Stimulated activated CD8-positive, alpha-beta memory T cell treated with anti-CD3 and anti-CD28 coated beads, Interleukin-15, amount 100 ng/mL, for 1 hour (primary cell): ENCODE results near the gene ERICH6B.

Source experiments
- DNase-seq: peaks from one replicate; pipeline ENCODE4 v3.0.0-alpha.2; 2020; ENCODE audit warnings: low read depth

ERICH6B gene

DNA sequence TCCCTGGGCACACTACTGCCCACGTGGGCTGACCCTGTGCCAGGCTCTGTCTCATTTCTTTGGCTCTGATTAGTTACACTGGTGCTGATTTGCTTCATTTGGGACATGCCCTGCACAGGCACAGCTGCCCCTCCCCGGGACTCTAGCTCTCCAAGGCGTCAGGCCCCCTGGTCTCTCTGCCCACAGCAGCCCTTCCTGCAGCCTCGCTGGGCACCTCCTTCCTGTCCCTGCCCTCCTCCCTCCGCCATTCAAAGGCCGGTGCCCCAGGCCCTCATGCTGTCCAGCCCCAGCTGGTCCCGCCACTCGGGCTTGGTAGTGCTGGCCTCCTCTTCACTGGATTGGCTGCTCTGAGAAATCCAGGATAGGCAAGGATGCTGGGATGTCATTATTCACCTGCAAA, 73.1 kb downstream of the ERICH6B start:
- no peak for DNase-seq

DNA sequence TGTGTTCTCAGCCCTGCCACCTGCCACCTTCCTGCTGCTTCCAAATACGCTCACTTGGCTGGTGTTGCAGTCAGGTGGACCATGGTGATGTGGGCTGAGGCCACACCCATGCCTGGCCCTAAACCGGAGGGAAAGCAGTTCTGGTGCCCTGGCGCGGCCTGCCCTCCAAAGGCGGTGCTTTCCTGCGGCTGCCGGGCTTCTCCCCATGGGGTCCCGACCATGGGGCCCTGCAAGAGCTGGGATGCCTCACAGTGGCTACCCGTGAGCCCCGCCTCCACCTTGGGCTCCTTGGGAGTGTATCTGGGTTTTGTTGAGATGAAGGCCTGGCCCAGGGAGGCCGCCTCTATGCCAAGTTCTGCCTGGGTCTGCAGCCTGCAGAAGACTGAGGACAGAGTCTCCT, 73.7 kb downstream of the ERICH6B start:
- DNase-seq = no peak

DNA sequence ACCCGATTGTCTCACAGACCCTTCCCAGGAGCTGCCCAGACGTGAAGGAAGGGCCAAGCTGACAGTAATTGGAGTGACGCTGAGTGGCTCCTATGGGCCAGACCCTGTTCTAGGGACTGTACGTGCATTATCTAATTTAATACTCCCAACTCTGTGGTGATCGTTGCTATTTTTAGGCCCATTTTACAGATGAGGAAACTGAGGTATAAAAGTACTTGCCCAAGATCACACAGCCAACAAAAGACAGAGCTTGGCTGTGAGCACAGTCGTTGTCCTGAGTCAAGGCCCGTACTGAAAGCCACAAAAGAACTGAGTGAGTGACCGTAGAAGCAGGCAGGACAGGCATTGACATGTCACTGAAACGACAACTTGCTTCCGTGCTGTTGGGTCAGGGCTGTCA, 74.7 kb downstream of the ERICH6B start:
- DNase-seq = no peak

DNA sequence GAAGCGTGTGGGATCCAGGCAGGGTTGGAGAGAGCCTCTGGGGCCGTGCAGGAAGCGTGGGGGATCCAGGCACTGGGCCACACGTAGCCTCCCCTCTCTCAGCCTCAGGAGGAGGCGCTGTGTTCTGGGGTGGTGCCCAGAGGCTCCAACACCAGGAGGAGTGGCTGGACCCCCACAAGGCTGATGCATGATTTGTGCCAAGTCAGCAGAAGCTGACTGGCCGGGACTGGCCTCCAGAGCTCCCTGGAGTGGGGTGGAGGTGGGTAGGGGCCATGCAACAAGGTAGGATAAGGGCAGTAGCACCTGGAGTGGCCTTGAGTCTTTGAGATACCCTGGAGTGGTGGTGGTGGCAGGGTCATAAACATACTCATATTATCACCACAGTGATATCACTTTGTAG, 75.3 kb downstream of the ERICH6B start:
- no peak for DNase-seq

DNA sequence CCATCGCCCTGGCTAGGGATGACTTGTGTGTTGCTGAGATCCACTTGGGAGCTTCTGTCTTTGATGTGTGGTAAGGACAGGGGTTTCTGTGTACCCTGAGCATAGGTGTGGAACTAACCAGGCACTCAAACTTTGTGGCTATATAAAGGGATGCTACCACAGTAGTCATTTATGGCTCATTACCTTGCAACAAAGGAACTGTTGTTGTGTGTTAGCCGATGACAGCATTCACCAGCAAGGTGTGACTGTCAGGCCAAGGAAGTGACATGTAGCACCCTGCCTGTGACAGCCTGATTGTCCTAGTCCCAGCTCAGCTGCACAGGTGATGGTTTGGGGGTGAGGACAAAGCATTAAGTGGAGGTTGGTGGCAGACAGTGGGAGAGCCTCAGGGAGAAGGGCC, 77.2 kb downstream of the ERICH6B start:
- no peak for DNase-seq

DNA sequence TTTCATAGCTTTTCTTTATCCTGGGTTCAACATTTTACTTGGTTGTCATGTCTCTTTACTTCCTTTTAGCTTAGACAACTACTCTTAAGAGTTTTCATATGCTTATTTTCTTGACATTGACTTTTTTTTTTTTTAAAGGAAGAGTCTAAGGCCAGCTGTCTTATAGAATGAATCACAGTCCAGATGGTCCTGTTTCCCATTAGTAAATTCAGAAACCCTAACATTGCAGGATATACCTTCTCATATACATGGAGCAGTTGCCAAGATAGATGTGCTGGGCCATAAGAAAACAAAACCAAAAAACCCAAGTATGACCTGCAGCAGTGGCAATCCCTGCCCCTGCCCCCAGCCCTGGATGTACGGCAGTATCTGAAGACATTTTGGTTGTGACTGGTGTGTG, 78.0 kb downstream of the ERICH6B start:
- no peak for DNase-seq

DNA sequence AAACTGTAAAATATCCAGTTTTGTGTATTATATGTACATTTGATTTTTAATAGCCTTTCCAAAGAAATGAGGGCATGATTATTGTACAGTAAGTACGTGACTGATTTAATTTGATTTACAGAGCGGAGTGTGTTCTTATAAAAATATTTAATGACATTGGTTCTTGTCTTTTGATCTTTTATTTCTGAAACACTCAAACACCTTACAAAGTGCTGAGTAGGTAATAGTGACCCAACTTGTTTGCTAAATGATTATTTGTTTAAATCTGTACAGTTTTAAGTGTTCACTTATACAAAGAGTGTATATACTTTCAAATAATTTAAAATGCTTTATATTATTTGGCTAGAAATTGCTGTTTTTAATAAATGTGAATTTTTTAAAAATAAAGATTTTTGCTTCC, 79.3 kb downstream of the ERICH6B start:
- DNase-seq = no peak

DNA sequence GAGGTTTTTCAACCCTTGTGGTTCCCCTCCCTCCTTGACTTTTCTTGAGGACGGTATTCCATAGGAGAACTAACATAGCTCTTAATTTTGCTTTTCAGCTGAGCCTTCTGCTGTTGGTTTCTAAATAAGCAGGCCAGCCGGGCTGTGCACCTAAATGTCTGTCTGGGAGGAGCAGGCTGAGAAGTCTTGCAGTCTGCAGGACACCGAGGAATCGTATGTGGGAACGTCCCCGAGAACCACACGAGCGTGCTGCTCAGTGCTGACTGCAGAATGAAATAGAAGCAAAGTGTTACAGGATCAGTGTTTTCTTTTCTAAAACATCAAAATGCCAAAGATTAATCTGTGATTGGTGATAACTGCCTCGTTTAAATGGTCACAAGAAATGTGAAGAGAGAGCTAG, 80.9 kb downstream of the ERICH6B start:
- no peak for DNase-seq

DNA sequence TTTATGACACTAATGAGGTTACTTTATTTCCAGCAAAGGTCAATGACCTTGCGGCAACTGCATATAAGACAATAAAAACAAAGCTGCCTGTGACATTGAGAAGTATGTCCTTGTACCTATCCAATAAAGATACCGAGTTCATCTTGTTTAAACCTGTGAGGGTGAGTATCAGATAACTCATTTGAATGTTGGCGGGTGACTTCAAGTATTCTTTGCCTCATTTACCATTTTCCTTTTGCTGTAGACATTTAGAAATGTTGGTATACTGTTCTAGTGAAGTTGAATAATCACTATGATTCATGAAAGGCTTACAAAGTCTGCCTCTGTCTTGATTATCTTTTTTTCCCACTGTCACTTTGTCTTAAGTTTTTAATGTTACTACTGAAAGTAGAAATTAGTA, 85.8 kb downstream of the ERICH6B start:
- DNase-seq = no peak

DNA sequence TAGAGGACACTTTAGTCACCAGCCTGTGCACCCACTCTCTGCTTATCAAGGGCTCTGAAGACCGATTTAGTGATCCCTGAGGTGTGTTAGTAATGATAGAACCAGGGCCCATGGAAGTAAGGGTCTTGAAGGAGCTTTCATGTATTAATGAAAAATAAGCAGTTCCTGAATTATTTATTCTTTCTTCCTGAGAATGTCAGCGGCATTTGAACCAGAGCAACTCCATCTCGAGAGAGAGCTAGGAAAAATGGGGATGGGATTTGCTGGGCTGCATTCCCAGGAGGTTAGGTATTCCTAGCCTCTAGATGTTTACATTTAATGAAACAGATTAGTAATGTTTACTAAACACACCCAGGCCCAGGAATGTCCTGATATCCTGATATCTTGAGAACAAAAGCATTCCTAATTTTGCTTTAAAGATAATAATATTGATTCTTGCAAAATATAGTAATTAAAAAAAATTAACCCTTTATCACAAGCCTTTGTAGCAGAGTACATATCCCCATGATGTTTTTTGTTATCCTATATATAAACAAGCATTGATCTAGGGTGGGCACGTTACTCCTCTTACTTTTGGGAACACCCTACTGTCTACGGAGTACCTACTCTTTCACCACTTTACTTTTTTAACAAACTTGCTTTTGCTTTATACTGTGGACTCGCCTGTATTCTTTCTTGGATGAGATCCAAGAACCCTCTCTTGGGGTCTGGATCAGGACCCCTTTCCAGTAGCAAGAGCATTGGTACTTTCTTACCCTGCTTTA, 87.7 kb downstream of the ERICH6B start:
- DNase-seq = no peak

DNA sequence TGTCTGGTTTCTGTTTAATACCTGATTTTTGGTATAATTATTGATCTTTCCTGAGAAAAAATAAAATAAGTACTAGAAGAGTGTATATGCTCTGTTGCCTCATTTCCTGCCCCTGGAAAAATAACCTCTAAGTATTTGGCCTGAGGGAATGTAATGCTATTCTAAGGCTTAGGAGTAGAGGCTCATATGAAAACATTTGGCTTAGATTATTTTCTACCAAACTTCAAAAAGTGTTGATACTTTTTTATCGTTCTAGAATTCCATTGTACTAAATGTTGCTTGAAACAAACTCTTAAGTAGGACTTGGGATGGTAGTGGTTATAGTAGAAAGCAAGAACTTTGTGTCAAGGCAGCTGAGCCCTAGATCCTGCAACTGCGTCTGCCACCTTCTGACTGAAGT, 93.0 kb downstream of the ERICH6B start:
- DNase-seq = no peak

DNA sequence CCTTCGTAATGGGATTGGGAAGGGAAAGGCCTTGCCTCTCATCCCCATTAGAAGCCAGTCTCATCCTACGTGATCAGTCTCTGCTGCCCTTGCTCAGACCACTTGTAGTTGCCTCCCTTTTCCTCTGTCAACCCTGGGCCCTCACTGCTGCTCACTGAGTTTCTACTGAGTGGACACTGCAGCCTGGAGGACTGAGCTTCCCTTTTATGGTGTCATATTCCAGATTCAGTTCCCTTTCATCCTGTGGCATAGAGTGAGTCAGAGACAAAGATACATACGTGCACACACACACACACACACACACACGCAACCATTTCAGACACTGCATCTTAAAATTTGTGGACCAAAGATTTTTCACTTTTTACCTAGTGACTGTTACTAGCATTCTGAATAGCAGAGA, 94.2 kb downstream of the ERICH6B start:
- no peak for DNase-seq

DNA sequence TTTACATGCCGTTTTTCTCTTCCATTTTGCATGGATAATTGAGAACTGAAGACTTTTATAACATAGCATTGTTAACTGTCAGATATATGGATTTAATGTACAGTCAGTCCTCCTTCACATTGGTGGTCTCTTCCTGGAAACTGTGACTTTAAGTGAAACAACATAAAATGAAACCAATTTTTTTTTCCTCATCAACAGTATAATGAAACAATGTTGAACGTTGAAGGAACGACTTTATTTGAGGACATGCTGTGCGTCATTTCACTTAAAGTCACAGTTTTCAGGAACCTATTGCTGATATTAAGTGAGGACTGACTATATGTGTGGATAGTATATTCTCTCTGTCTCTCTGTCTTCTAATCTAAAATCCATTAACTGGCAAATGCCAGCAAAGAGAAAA, 96.0 kb downstream of the ERICH6B start:
- no peak for DNase-seq

DNA sequence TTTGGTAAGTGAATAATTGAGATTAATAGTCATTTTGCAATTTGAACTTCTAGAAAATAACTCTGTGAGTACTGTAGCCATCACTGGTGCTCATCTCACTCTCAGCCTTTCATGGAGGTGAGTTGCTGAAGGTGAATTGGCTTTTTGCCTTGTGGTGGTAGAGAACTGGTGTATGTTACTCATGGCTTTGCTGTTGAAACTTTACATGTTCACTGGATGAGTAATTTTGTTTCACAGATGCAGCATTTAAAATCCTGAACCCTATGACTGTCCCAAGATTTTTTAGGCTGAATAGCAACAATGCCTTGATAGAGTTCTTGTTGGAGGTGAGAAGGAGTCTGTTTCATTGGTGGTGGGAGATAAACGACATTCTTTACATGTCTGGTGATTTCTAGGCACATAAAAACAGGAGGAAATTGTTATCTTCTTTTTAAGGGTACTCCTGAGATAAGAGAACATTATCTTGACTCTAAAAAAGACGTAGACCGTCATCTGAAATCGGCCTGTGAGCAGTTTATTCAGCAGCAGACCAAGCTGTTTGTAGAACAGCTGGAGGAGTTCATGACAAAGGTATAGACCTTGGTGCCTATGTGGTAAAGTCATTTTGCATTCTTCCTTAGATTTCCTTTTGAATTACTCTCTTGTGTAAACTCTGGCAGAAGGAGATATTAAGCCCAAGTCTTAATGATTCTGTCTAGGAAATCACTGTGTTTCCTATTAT, 96.9 kb downstream of the ERICH6B start:
- DNase-seq = no peak

DNA sequence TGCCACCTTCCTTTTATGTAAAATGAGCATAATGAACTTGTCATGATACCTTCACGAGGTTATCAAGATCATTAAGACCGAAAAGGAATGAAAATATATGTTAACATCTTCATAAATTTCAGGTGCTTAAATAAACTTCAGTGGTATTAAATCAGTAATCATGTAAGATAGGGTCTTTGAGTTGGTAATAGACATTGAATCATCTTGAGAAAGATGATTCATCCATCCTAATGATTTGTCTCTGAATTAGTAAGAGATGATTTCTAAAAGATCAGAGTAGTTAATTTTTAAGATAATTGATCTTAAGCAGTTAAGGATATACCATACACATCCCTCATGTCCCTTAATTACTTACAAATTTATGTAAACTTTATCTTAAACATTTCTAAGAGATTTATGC, 98.8 kb downstream of the ERICH6B start:
- DNase-seq = no peak

DNA sequence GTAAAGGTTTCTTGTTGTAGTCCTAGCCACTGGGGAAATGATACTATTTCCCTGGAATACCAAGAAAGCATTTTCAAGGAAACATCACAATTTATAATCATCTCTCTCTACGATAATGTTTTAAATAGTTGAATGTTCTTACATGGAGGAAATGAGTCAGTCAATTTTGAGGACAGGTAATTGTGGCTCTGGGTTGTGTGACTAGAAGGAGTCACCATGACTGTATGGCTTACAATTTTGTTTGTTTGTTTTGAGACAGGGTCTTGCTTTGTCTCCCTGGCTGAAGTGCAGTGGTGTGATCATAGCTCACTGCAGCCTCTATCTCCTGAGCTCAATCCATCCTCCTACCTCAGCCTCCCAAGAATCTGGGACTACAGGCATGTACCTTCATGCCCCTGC, 103.4 kb downstream of the ERICH6B start:
- DNase-seq = no peak

DNA sequence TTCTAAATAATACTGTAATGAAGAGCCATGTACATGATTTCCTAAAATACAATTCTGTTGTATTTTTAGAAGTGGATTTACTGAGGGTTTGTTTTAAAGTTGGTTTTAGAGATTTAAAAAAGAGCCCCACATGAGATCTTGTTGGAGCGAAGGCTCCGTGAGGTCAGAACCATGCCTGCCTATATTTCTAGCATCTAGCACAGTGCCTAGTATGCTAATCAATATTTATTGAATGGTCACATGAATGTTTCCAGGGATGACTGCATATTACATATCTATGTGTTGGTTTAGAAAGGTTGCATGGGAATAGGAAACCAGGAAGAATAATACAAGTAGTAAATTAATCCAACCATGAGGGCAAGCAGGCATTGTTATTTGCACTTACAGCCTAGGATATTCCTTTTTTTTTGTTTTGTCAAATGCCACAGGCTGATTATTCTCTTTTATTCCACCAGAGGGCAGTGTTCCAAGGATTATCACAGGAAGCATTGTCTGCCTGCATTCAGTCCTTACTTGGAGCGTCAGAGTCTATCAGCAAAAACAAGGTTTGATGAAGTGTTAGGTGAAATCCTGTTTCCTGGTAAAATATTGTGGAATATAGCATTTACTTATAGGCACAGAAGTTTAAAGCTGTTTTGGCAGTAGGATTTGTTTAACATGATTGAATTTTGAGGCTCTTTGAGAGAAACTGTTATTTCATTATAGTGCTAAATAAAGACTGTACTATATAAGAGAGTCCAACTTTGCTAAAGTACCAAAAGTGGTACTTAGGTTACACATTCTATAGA, 104.0 kb downstream of the ERICH6B start:
- DNase-seq = no peak

DNA sequence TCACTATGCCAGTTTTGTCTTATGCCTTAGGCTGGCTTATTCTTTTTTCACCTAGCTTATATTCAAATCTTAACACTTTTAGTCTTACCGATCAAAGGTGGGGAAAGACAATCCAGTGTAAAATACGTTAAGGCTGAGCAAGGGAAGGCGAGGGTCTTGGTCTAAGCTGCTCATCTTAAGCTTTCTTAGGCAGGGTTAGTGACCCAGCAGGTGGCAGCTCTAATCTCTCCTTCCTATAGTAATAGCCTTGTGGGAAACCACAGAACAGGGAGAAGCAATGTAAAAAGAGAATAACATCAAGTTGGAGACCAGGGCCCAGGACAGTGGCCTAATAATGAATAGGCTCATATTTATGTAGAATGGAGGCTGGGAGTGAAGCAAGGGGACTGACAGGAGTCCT, 104.9 kb downstream of the ERICH6B start:
- DNase-seq = no peak

DNA sequence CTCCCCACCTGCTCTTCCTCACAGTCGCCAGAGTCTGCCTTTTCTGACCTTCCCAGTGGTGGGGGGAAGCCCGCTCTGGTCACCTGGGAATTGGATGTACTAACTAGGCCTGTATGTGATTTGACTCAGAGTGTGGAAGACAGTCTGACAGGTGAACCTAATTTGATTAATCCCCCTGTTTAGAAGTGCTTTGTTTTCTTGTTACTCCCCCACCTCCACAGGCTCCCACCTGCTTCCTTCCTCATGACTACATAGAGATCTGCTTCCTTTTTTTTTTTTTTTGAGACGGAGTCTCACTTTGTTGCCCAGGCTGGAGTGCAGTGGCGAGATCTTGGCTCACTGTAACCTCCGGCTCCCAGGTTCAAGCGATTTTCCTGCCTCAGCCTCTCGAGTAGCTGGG, 106.8 kb downstream of the ERICH6B start:
- DNase-seq = no peak

DNA sequence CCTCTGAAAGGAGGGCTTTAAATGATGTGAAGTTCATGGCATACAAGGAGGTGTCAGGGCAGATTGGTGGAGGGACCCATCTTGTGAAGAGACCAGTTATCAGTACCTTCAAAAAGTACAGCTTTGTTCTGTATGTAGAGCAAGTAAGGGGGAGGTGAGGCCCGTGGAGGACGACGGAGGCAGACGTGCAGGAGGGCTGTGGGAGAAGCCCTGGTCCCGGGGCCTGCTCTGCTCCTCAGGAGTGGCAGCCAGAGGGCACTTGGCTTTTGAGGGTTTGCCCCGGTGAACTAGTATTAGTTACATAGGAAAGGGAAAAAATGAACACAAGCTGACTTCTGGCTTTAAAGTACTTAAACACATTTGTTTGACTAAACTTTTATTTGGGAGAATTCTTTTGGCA, 108.7 kb downstream of the ERICH6B start:
- DNase-seq = no peak

DNA sequence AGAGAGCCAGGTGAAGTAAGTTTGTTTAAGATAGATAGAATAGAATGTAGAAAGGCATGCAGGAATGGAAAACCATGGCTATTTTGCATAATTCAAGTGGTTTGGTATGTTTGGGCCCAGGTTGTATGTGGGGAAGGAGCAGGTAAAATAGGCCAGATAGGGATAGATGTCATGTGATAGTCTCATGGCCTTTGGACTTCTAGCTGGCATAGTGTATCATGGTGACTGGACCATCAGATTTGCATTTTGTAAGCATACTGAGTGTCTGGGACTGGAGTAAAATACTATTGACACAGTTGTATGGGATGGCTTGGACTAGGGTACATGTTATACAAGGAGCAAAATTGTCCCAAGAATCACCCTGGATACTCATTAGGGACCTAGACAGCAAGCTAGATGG, 111.9 kb downstream of the ERICH6B start:
- no peak for DNase-seq

DNA sequence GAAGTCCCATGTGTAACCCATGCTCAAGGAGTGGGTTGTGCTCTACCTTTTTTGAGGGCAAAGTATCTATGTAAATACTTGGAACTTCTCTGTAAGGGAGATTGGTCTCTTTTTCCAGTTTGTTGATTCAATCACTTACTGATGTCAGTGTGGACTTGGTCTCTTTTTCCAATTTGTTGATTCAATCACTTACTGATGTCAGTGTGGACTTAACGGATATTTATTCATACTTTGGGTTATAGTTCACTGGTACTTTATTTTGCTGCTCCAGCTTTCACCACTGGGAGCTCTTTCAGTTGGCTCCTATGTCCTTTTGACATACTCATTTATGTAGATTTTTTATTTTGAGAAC, 114.4 kb downstream of the ERICH6B start:
- DNase-seq = no peak

DNA sequence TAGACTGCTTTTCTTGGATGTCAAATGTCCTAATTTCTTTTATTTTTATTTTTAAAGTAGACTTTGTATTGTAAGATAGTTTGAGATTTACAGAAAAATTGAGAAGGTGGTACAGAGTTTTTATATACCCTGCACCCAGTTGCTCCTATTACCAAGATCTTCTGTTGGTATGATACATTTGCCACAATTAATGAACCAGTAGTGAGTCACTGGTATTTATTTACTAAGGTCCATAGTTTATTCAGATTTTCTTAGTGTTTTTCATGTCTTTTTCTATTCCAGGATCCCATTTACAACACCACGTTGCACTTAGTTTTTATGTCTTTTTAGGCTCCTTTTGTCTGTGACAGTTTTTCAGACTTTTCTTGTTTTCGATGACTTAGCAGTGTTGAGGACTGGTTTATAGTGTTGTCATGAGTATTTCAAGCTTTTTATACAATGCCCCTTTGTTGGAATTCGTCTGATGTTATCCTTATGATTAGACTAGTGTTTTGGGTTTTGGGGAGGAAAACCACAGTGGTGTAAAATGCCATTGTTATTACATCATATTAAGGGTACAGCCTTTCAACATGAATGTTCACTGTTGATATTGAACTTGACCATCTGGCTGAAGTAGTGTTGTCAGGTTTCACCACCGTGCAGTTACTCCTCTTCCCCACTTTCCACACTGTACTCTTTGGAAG, 114.9 kb downstream of the ERICH6B start:
- no peak for DNase-seq
